Prostate gland (tissue), 2 donors: ENCODE measurements around the gene CHRNE. TPM values are rescaled to one million over a fixed set of nuclear protein-coding genes. Genes with fewer than 3 reads are reported as not detected.
"Not testable (repeated sequence)": the region's sequence is repeated elsewhere in the genome, so short reads cannot be mapped to it uniquely, and the experiment has no call there.

ENCODE experiments used
- DNase-seq: peaks from one replicate; pipeline ENCODE4 v3.0.0-alpha.2; 2019; ENCODE audit warnings: low spot score
- H3K27ac ChIP-seq, 2 donors: fragments of 200-600 bp; sonication (generic); 2 replicates each; pipeline ENCODE4 v1.5.1; 2017 to 2019
- H3K27me3 ChIP-seq: fragments of 200-600 bp; sonication (generic); replicated peaks from 2 replicates; pipeline ENCODE4 v1.5.1; 2019; ENCODE audit not compliant: insufficient read depth
- H3K36me3 ChIP-seq, 2 donors: fragments of 200-600 bp; sonication (generic); 1 replicate in 1 of 2; 2 replicates in 1 of 2; pipeline versions ENCODE4 v1.5.1 to v1.8.1; 2017 to 2019
- H3K4me1 ChIP-seq: fragments of 200-600 bp; sonication (generic); replicated peaks from 2 replicates; pipeline ENCODE4 v1.5.1; 2019
- H3K4me3 ChIP-seq, 2 donors: fragments of 200-600 bp; sonication (generic); 2 replicates each; pipeline ENCODE4 v1.5.1; 2017 to 2019
- H3K9me3 ChIP-seq: fragments of 200-600 bp; sonication (generic); 2 replicates; pipeline ENCODE4 v1.5.1; 2017
- CTCF ChIP-seq, 4 experiments: fragments of 200-600 bp in 2 of 4; fragments of 450-650 bp in 2 of 4; sonication (generic) in 2 of 4; IDR thresholded peaks; 1 replicate in 3 of 4; 2 replicates in 1 of 4; pipeline ENCODE4 v1.5.1; 2016 to 2019; ENCODE audit warnings: antibody characterized with exemption in 4 of 4, mild to moderate bottlenecking in 2 of 4, moderate library complexity in 2 of 4
- POLR2A ChIP-seq: fragments of 450-650 bp; IDR thresholded peaks from one replicate; pipeline ENCODE4 v1.6.1; 2016; ENCODE audit warnings: antibody characterized with exemption, mild to moderate bottlenecking
- POLR2AphosphoS5 ChIP-seq: sonication (generic); formaldehyde crosslinking; IDR thresholded peaks from one replicate; pipeline ENCODE4 v1.6.1; 2017; ENCODE audit warnings: antibody characterized with exemption
- WGBS: methylation state at CpG from one replicate; pipeline ENCODE4 v1.1.5; 2018; 5-methylcytosine and 5-hydroxymethylcytosine counted together
- intact Hi-C: fragments of 100-400 bp; cut with DNase I; formaldehyde crosslinking; loops from one replicate; pipeline ENCODE4 v1.14.2; 2022
- total RNA-seq, 2 donors: library from RNA; depleted of rRNA; stranded (reverse); fragments of >200 nt; gene quantifications; one replicate each; pipeline ENCODE4 v1.1.0, GENCODE V29; 2016

The CHRNE gene
- total RNA-seq, 2 donors from 2014 or later, result 0.64 to 1.0 TPM

GRCh38 chr17:4920351-4921048 is 17.6 kb upstream of the CHRNE start:
- no peaks in the 10 kb centered on the region for H3K27me3 ChIP-seq
- no peaks in the 10 kb centered on the region for H3K4me1 ChIP-seq
- no peaks in the 10 kb centered on the region for H3K36me3 ChIP-seq
- H3K27ac ChIP-seq, result no peak overlapping the region
- H3K4me3 ChIP-seq, result no peak overlapping the region
- DNase-seq, result no peak
- WGBS, result 81% methylated on average over 10 of the region's 10 CpGs
- no peak for TF ChIP-seq CTCF (IDR thresholded peaks at IDR 0.05)
- no peak for TF ChIP-seq POLR2A
- no peak for TF ChIP-seq POLR2AphosphoS5
- no peaks in the 10 kb centered on the region for H3K9me3 ChIP-seq
- intact Hi-C loops, result no loop called here

- no peak overlapping the region for H3K4me3 ChIP-seq
- TF ChIP-seq POLR2AphosphoS5 (no peak), CTCF (IDR thresholded peaks at IDR 0.05) (no peak), POLR2A (no peak)
- 56% methylated on average over 8 of the region's 8 CpGs for whole genome bisulfite sequencing
- no peaks in the 10 kb centered on the region for H3K36me3 ChIP-seq
- no peak for DNase-seq
- H3K9me3 ChIP-seq, result no peaks in the 10 kb centered on the region
- intact Hi-C loops, result no loop called here
- no peak overlapping the region for H3K27ac ChIP-seq
- no peaks in the 10 kb centered on the region for H3K27me3 ChIP-seq
- H3K4me1 ChIP-seq, result no peaks in the 10 kb centered on the region
Measured at GRCh38 chr17:4919511-4920047, 16.7 kb upstream of the CHRNE start.

GRCh38 chr17:4914551-4914950 is 11.7 kb upstream of the CHRNE start:
- H3K36me3 ChIP-seq, H3K27me3 ChIP-seq, intact Hi-C loops, H3K4me3 ChIP-seq, DNase-seq, H3K9me3 ChIP-seq, H3K4me1 ChIP-seq, H3K27ac ChIP-seq: not testable (repeated sequence)
- 87% methylated on average over 4 of the region's 4 CpGs for WGBS

- no peak for TF ChIP-seq POLR2AphosphoS5
- no peaks in the 10 kb centered on the region for H3K9me3 ChIP-seq
- DNase-seq, result no peak
- no peak overlapping the region for H3K27ac ChIP-seq
- intact Hi-C loops, result no loop called here
- no peaks in the 10 kb centered on the region for H3K27me3 ChIP-seq
- no peak overlapping the region for H3K4me3 ChIP-seq
- 44% methylated on average over 1 of the region's 1 CpG for WGBS
- no peaks in the 10 kb centered on the region for H3K4me1 ChIP-seq
- H3K36me3 ChIP-seq, result no peaks in the 10 kb centered on the region
Measured at GRCh38 chr17:4913994-4914393, 11.1 kb upstream of the CHRNE start.

- 16% methylated on average over 20 of the region's 20 CpGs for WGBS
- intact Hi-C loops, result loop anchor here (2.0 to 5.0 kb wide), 2 partner anchors 78 to 154 kb away; partner anchors contain the start of gene CAMTA2
- Histone ChIP-seq H3K27ac (peak overlapping the region; percentile 51 to 62), H3K4me1 (no peaks in the 10 kb centered on the region), H3K4me3 (no peak overlapping the region), H3K36me3 (no peaks in the 10 kb centered on the region), H3K27me3 (no peaks in the 10 kb centered on the region), H3K9me3 (no peaks in the 10 kb centered on the region)
- peak; percentile 48 for TF ChIP-seq POLR2AphosphoS5
- TF ChIP-seq CTCF (IDR thresholded peaks at IDR 0.05), result peak; percentile 53 to 92 (median 68)
- peak; percentile 21 for TF ChIP-seq POLR2A
- peak; percentile 81 for DNase-seq
Measured at GRCh38 chr17:4908711-4909496, 6.0 kb upstream of the CHRNE start.
